DND-41 (cell line): ENCODE data around the gene COL26A1.

Source experiments
- CTCF ChIP-seq: IDR thresholded peaks from 2 replicates; pipeline ENCODE4 v1.5.1; 2012; ENCODE audit warnings: borderline replicate concordance, low read length, moderate library complexity, mild to moderate bottlenecking; ENCODE audit not compliant: poor library complexity, severe bottlenecking; ENCODE audit errors: extremely low read depth
- EZH2 ChIP-seq: IDR thresholded peaks from 3 replicates; pipeline ENCODE4 v1.6.1; 2012; ENCODE audit warnings: borderline replicate concordance, low read depth, mild to moderate bottlenecking, moderate library complexity, low read length, inconsistent platforms; ENCODE audit not compliant: severe bottlenecking

DNA sequence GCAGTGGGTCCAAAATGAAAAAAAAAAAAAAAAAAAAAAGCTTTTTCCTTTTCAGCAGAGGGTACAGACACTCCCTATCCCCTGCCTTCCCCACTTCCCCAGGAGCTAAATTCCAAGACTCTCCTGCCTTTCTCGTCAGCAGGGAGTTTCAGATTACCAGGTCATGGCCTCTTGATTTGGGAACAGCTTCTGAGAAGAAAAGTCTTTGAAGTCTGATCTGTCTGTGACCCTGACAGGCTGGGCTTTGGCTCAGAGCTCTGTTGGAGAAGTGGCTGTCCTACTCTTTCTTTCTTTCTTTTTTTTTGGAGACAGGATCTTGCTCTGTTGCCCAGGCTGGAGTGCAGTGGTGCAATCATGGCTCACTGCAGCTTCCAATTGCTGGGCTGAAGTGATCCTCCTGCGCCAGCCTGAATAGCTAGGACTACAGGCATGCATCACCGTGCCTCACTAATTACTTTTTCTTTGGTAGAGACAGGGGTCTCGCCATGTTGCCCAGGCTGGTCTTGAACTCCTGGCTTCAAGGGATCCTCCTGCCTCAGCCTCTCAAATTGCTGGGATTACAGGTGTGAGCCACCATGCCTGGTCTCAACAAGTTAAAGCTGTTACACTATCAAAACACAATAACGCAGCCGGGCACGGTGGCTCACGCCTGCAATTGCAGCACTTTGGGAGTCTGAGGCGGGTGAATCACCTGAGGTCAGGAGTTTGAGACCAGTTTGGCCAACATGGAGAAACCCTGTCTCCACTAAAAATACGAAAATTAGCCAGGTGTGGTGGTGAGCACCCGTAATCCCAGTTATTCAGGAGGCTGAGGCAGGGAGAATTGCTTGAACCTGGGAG is 59.9 kb downstream of the COL26A1 start:
- TF ChIP-seq CTCF (no peak), EZH2 (no peak)
